Measurements from ENCODE around the gene ZNF146. TPM values are rescaled to one million over a fixed set of nuclear protein-coding genes. Genes with fewer than 3 reads are reported as not detected.
A peak's percentile ranks its signal among the peaks of the same experiment; 100 is the strongest.
"Not testable (repeated sequence)": the region's sequence is repeated elsewhere in the genome, so short reads cannot be mapped to it uniquely, and the experiment has no call there.

Gene ZNF146
- total RNA-seq = 10 to 100 TPM; 82.5 to 86.5 TPM

- no peak within 1 kb of the TSS for H3K4me3 Mint-ChIP-seq
- ChIA-PET CTCF (interaction anchor here (0.6 to 1.6 kb wide), 9 partner anchors 8 to 1168 kb away, joined by 3 to 18 read pairs (median 3); partner anchors contain the start of gene ZNF382), POLR2A (interaction anchor here (0.9 to 1.9 kb wide), 13 partner anchors 9 to 1380 kb away, joined by 3 to 15 read pairs (median 5); partner anchors contain the start of genes POLR2I, TBCB, THAP8 and ZFP14)
- peaks cover 13% of the 10 kb centered on the region for H3K36me3 Mint-ChIP-seq
- peak; percentile 98 for DNase-seq
- H3K4me1 Mint-ChIP-seq (ENCODE audit: low read depth) = peaks cover 22% of the 10 kb centered on the region
- no peak within 1 kb of the TSS for H3K27ac Mint-ChIP-seq
- intact Hi-C loops (cut with micrococcal nuclease) = loop anchor here (1.0 to 10.0 kb wide), 15 partner anchors 75 to 1380 kb away; partner anchors contain the start of genes IGFLR1, KMT2B, LIN37 and PSENEN
- no peaks in the 10 kb centered on the region for H3K9me3 Mint-ChIP-seq
- H3K27me3 Mint-ChIP-seq = no peaks in the 10 kb centered on the region
Observed at GRCh38 chr19:36214386-36215275, at the start of gene ZNF146, which contains the start of gene ZNF565. ZNF146 (plus strand) TSS chr19:36215106; CDS start chr19:36236441, 21,335 bp downstream. ZNF565 (minus strand) TSS chr19:36214665; CDS start chr19:36201985, 12,680 bp downstream.

- peaks cover 3% of the 10 kb centered on the region for H3K4me1 Mint-ChIP-seq (ENCODE audit: low read depth)
- DNase-seq = no peak
- intact Hi-C loops (cut with micrococcal nuclease) = no loop called here
- ChIA-PET POLR2A (interaction anchor here (1.1 to 1.7 kb wide), 3 partner anchors 13 to 54 kb away, joined by 3 to 4 read pairs (median 3); partner anchors contain the start of gene TBCB), CTCF (interaction anchor here (0.8 to 3.6 kb wide), 11 partner anchors 10 to 222 kb away, joined by 3 to 54 read pairs (median 5); partner anchors contain the start of genes CAPNS1, ZNF146 and ZNF565)
- H3K27ac Mint-ChIP-seq = no peak overlapping the region
- no peaks in the 10 kb centered on the region for H3K36me3 Mint-ChIP-seq
- H3K4me3 Mint-ChIP-seq = no peak overlapping the region
- H3K27me3 Mint-ChIP-seq = no peaks in the 10 kb centered on the region
- no peaks in the 10 kb centered on the region for H3K9me3 Mint-ChIP-seq
Observed at GRCh38 chr19:36169084-36169760, 45.7 kb upstream of the ZNF146 start.

- Mint-ChIP-seq H3K27ac (no peak overlapping the region), H3K9me3 (no peaks in the 10 kb centered on the region), H3K36me3 (no peaks in the 10 kb centered on the region), H3K27me3 (no peaks in the 10 kb centered on the region), H3K4me1 (ENCODE audit: low read depth) (peaks cover 3% of the 10 kb centered on the region), H3K4me3 (no peak overlapping the region)
- DNase-seq = no peak
- intact Hi-C loops (cut with micrococcal nuclease) = loop anchor here (5.0 kb wide), 1 partner anchor 116 kb away; no protein-coding TSS in a partner anchor
- ChIA-PET CTCF (interaction anchor here (1.4 to 4.6 kb wide), 3 partner anchors 8 to 45 kb away, joined by 5 to 31 read pairs (median 5); partner anchors contain the start of gene CAPNS1), POLR2A (interaction anchor here (1.3 kb wide), 1 partner anchor 136 kb away, joined by 3 read pairs; no protein-coding TSS in a partner anchor)
Observed at GRCh38 chr19:36172852-36173251, 42.1 kb upstream of the ZNF146 start.

GRCh38 chr19:36173846-36174245, 41.1 kb upstream of the ZNF146 start:
- intact Hi-C loops (cut with micrococcal nuclease) = loop anchor here (5.0 kb wide), 1 partner anchor 117 kb away; no protein-coding TSS in a partner anchor
- H3K27me3 Mint-ChIP-seq; POLR2A ChIA-PET; H3K36me3 Mint-ChIP-seq; DNase-seq; H3K4me1 Mint-ChIP-seq (ENCODE audit: low read depth); H3K27ac Mint-ChIP-seq; H3K4me3 Mint-ChIP-seq; H3K9me3 Mint-ChIP-seq: not testable (repeated sequence)
- CTCF ChIA-PET = interaction anchor here (1.4 to 4.6 kb wide), 3 partner anchors 9 to 46 kb away, joined by 5 to 31 read pairs (median 5); partner anchors contain the start of gene CAPNS1

- CTCF ChIA-PET = interaction anchor here (1.8 to 1.9 kb wide), 2 partner anchors 9 to 51 kb away, joined by 4 to 7 read pairs; no protein-coding TSS in a partner anchor
- H3K4me3 Mint-ChIP-seq; POLR2A ChIA-PET; H3K4me1 Mint-ChIP-seq (ENCODE audit: low read depth); H3K27ac Mint-ChIP-seq; H3K27me3 Mint-ChIP-seq; DNase-seq; H3K36me3 Mint-ChIP-seq; intact Hi-C loops (cut with micrococcal nuclease); H3K9me3 Mint-ChIP-seq: not testable (repeated sequence)
Observed at GRCh38 chr19:36179077-36179476, 35.8 kb upstream of the ZNF146 start.

GRCh38 chr19:36182612-36183244, 32.2 kb upstream of the ZNF146 start:
- H3K4me3 Mint-ChIP-seq = no peak overlapping the region
- ChIA-PET POLR2A (no interaction called here), CTCF (interaction anchor here (1.3 kb wide), 1 partner anchor 13 kb away, joined by 5 read pairs; no protein-coding TSS in a partner anchor)
- no peaks in the 10 kb centered on the region for H3K9me3 Mint-ChIP-seq
- no peaks in the 10 kb centered on the region for H3K4me1 Mint-ChIP-seq (ENCODE audit: low read depth)
- intact Hi-C loops (cut with micrococcal nuclease) = no loop called here
- no peak overlapping the region for H3K27ac Mint-ChIP-seq
- DNase-seq = no peak
- no peaks in the 10 kb centered on the region for H3K36me3 Mint-ChIP-seq
- no peaks in the 10 kb centered on the region for H3K27me3 Mint-ChIP-seq

GRCh38 chr19:36183245-36183628, 31.7 kb upstream of the ZNF146 start:
- ChIA-PET POLR2A (no interaction called here), CTCF (interaction anchor here (1.3 kb wide), 1 partner anchor 13 kb away, joined by 5 read pairs; no protein-coding TSS in a partner anchor)
- no peak for DNase-seq
- Mint-ChIP-seq H3K27ac (no peak overlapping the region), H3K36me3 (no peaks in the 10 kb centered on the region), H3K4me3 (no peak overlapping the region), H3K4me1 (ENCODE audit: low read depth) (no peaks in the 10 kb centered on the region), H3K9me3 (no peaks in the 10 kb centered on the region), H3K27me3 (no peaks in the 10 kb centered on the region)
- intact Hi-C loops (cut with micrococcal nuclease) = no loop called here

GRCh38 chr19:36186722-36187121, 28.2 kb upstream of the ZNF146 start:
- H3K27ac Mint-ChIP-seq; DNase-seq; H3K4me1 Mint-ChIP-seq (ENCODE audit: low read depth); intact Hi-C loops (cut with micrococcal nuclease); H3K4me3 Mint-ChIP-seq; H3K27me3 Mint-ChIP-seq; H3K36me3 Mint-ChIP-seq; H3K9me3 Mint-ChIP-seq: not testable (repeated sequence)
- ChIA-PET POLR2A (interaction anchor here (0.6 kb wide), 1 partner anchor 46 kb away, joined by 4 read pairs; no protein-coding TSS in a partner anchor), CTCF (interaction anchor here (1.2 kb wide), 1 partner anchor 59 kb away, joined by 3 read pairs; no protein-coding TSS in a partner anchor)

GRCh38 chr19:36196249-36196648, 18.7 kb upstream of the ZNF146 start:
- peaks cover 5% of the 10 kb centered on the region for H3K36me3 Mint-ChIP-seq
- DNase-seq = no peak
- H3K27ac Mint-ChIP-seq = no peak overlapping the region
- no peak overlapping the region for H3K4me3 Mint-ChIP-seq
- H3K4me1 Mint-ChIP-seq (ENCODE audit: low read depth) = no peaks in the 10 kb centered on the region
- no peaks in the 10 kb centered on the region for H3K27me3 Mint-ChIP-seq
- H3K9me3 Mint-ChIP-seq = no peaks in the 10 kb centered on the region
- ChIA-PET POLR2A (no interaction called here), CTCF (interaction anchor here (0.5 to 1.2 kb wide), 2 partner anchors 12 to 209 kb away, joined by 3 read pairs; no protein-coding TSS in a partner anchor)
- intact Hi-C loops (cut with micrococcal nuclease) = no loop called here

- DNase-seq = no peak
- CTCF ChIA-PET = no interaction called here
- H3K9me3 Mint-ChIP-seq = no peaks in the 10 kb centered on the region
- POLR2A ChIA-PET = no interaction called here
- no peaks in the 10 kb centered on the region for H3K4me1 Mint-ChIP-seq (ENCODE audit: low read depth)
- H3K27ac Mint-ChIP-seq = no peak overlapping the region
- H3K36me3 Mint-ChIP-seq = peaks cover 5% of the 10 kb centered on the region
- H3K27me3 Mint-ChIP-seq = no peaks in the 10 kb centered on the region
- H3K4me3 Mint-ChIP-seq = no peak overlapping the region
- intact Hi-C loops (cut with micrococcal nuclease) = no loop called here
Observed at GRCh38 chr19:36198119-36198518, 16.8 kb upstream of the ZNF146 start.

GRCh38 chr19:36201684-36202083, 13.2 kb upstream of the ZNF146 start:
- POLR2A ChIA-PET = no interaction called here
- Mint-ChIP-seq H3K36me3 (no peaks in the 10 kb centered on the region), H3K27me3 (no peaks in the 10 kb centered on the region), H3K4me3 (no peak overlapping the region), H3K27ac (no peak overlapping the region), H3K9me3 (no peaks in the 10 kb centered on the region), H3K4me1 (ENCODE audit: low read depth) (no peaks in the 10 kb centered on the region)
- CTCF ChIA-PET = no interaction called here
- intact Hi-C loops (cut with micrococcal nuclease) = no loop called here
- DNase-seq = no peak

Data from activated CD4-positive, alpha-beta memory T cell treated with anti-CD3 and anti-CD28 coated beads for 36 hours (primary cell).